PC-3 (cell line): Measurements from ENCODE around the gene WDFY3. TPM values are rescaled to one million over a fixed set of nuclear protein-coding genes. Genes with fewer than 3 reads are reported as not detected.

ENCODE experiments used
- ATAC-seq: fragments of 200-7000 bp; cut with Tn5 transposase; 2 replicates; pipeline ENCODE4 v1.9.1; 2020; ENCODE audit warnings: mild to moderate bottlenecking, moderate library complexity
- BruUV-seq: library from RNA; stranded (reverse); fragments of 400-500 nt; replicated peaks from 2 replicates; lab custom pipeline; 2021; lab: Mats Ljungman, UMichigan
- CTCF ChIA-PET: fragments of 300-600 bp; sonication (Branson Sonifier 250); formaldehyde crosslinking; loops from one replicate; lab custom pipeline; 2022; ENCODE audit warnings: antibody characterized with exemption; lab: Charles Lee
- POLR2A ChIA-PET: fragments of 300-600 bp; sonication (Branson Sonifier 250); formaldehyde crosslinking; loops from one replicate; lab custom pipeline; 2022; ENCODE audit warnings: antibody characterized with exemption; ENCODE audit not compliant: unreplicated experiment; lab: Charles Lee
- DNase-seq: peaks from one replicate; pipeline ENCODE4 v3.0.0-alpha.2; 2015
- H2AFZ ChIP-seq: fragments of 300-600 bp; sonication (generic); 2 replicates; pipeline ENCODE4 v1.6.0; 2016; ENCODE audit warnings: antibody characterized with exemption, low read length
- H3F3A ChIP-seq: fragments of 300-600 bp; sonication (generic); one replicate; pipeline ENCODE4 v1.6.0; 2017; ENCODE audit warnings: antibody characterized with exemption, low read length, control low read depth, mild to moderate bottlenecking; ENCODE audit not compliant: unreplicated experiment
- H3K27ac ChIP-seq: fragments of 300-600 bp; sonication (generic); 2 replicates; pipeline ENCODE4 v1.5.1; 2016; ENCODE audit warnings: mild to moderate bottlenecking, low read length
- H3K27me3 ChIP-seq: fragments of 300-600 bp; sonication (generic); 2 replicates; pipeline ENCODE4 v1.6.1; 2016; ENCODE audit warnings: low read length, mixed read lengths
- H3K36me3 ChIP-seq: fragments of 300-600 bp; sonication (generic); 2 replicates; pipeline ENCODE4 v1.6.1; 2016; ENCODE audit warnings: low read depth, mixed run types, low read length, mixed read lengths
- H3K4me1 ChIP-seq: fragments of 300-600 bp; sonication (generic); 2 replicates; pipeline ENCODE4 v1.5.1; 2016; ENCODE audit warnings: low read length; ENCODE audit not compliant: insufficient read depth
- H3K4me2 ChIP-seq: fragments of 300-600 bp; sonication (generic); 2 replicates; pipeline ENCODE4 v1.6.0; 2016; ENCODE audit warnings: low read length
- H3K4me3 ChIP-seq: fragments of 300-600 bp; sonication (generic); 2 replicates; pipeline ENCODE4 v1.5.1; 2016; ENCODE audit warnings: mild to moderate bottlenecking, low read length, mixed read lengths
- H3K79me2 ChIP-seq: fragments of 300-600 bp; sonication (generic); 2 replicates; pipeline ENCODE4 v1.6.1; 2017; ENCODE audit warnings: low read length, mixed read lengths
- H3K9ac ChIP-seq: fragments of 300-600 bp; sonication (generic); 2 replicates; pipeline ENCODE4 v1.6.0; 2016; ENCODE audit warnings: mild to moderate bottlenecking, low read length
- H3K9me2 ChIP-seq: fragments of 300-600 bp; sonication (generic); replicated peaks from 2 replicates; pipeline ENCODE4 v1.6.1; 2016; ENCODE audit warnings: mixed run types, low read length, mixed read lengths
- H3K9me3 ChIP-seq: fragments of 300-600 bp; sonication (generic); 2 replicates; pipeline ENCODE4 v1.6.1; 2016; ENCODE audit warnings: low read length, mixed read lengths
- H4K20me1 ChIP-seq: fragments of 300-600 bp; sonication (generic); 2 replicates; pipeline ENCODE4 v1.6.1; 2016; ENCODE audit warnings: low read length, mixed read lengths
- CTCF ChIP-seq: fragments of 300-600 bp; sonication (generic); conservative IDR thresholded peaks from 2 replicates; pipeline ENCODE4 v1.5.1; 2017; ENCODE audit warnings: antibody characterized with exemption, low read depth, mild to moderate bottlenecking, low read length
- EZH2 ChIP-seq: fragments of 300-600 bp; sonication (generic); IDR thresholded peaks from one replicate; pipeline ENCODE4 v1.6.1; 2017; ENCODE audit warnings: antibody characterized with exemption, mild to moderate bottlenecking, low read length; ENCODE audit not compliant: unreplicated experiment
- EZH2phosphoT487 ChIP-seq: fragments of 300-600 bp; sonication (generic); IDR thresholded peaks from 2 replicates; pipeline ENCODE4 v1.6.1; 2018; ENCODE audit warnings: mild to moderate bottlenecking, antibody characterized with exemption, low read length, borderline replicate concordance
- intact Hi-C: fragments of 100-400 bp; cut with micrococcal nuclease; formaldehyde crosslinking; loops from 2 replicates; pipeline ENCODE4 v1.9.0; 2023
- total RNA-seq: library from RNA; depleted of rRNA; stranded (reverse); fragments of >200 nt; gene quantifications from 2 replicates; pipeline ENCODE4 v1.2.3, GENCODE V29; 2014

The WDFY3 gene
- total RNA-seq, 1 experiment from 2014 or later: 23.1 TPM

GRCh38 chr4:84661191-84661939 is 305.1 kb downstream of the WDFY3 start:
- Histone ChIP-seq H3K36me3 (no peaks in the 10 kb centered on the region), H3K9ac (no peak overlapping the region), H4K20me1 (no peaks in the 10 kb centered on the region), H3K27ac (no peak overlapping the region), H3K4me2 (no peak overlapping the region), H3K4me3 (no peak overlapping the region), H3K4me1 (no peaks in the 10 kb centered on the region), H3F3A (no peaks in the 10 kb centered on the region), H3K9me2 (no peaks in the 10 kb centered on the region), H3K9me3 (no peaks in the 10 kb centered on the region), H3K79me2 (no peaks in the 10 kb centered on the region), H3K27me3 (no peaks in the 10 kb centered on the region), H2AFZ (no peak overlapping the region)
- no TSS peak for BruUV-seq
- ChIA-PET POLR2A (no interaction called here), CTCF (no interaction called here)
- ATAC-seq (no peak), DNase-seq (no peak)
- TF ChIP-seq EZH2 (no peak), CTCF (no peak), EZH2phosphoT487 (no peak)
- intact Hi-C loops: no loop called here

DNA sequence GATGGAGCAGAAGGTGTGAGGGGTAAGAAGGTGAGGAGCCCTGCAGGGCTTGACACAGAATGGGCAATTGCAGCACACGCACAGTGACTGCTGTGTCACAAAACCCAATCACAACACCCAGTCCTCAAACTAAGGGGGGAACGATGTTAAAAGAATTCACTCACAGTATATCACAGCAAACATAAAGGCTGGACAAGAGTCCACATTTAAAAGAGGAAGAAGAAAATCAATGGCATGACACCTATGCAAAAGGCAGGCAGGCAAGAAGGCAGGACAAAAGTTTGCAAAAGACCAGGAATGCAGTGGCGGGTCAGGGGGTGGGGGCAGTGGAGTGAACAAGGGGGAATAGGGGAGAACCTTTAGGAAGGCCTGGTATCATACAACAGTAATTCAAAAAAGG is 305.9 kb downstream of the WDFY3 start:
- POLR2A ChIA-PET: no interaction called here
- Histone ChIP-seq H3K4me1 (no peaks in the 10 kb centered on the region), H3K27me3 (no peaks in the 10 kb centered on the region), H3K9me3 (no peaks in the 10 kb centered on the region), H3F3A (no peaks in the 10 kb centered on the region), H3K9me2 (no peaks in the 10 kb centered on the region), H3K4me2 (no peak overlapping the region), H3K4me3 (no peak overlapping the region), H3K9ac (no peak overlapping the region), H3K36me3 (no peaks in the 10 kb centered on the region), H4K20me1 (no peaks in the 10 kb centered on the region), H2AFZ (no peak overlapping the region), H3K27ac (no peak overlapping the region), H3K79me2 (no peaks in the 10 kb centered on the region)
- ATAC-seq (no peak), DNase-seq (no peak)
- CTCF ChIA-PET: no interaction called here
- intact Hi-C loops: no loop called here
- TF ChIP-seq EZH2phosphoT487 (no peak), EZH2 (no peak), CTCF (no peak)
- no TSS peak for BruUV-seq

- DNase-seq (no peak), ATAC-seq (no peak)
- H3K9me2 ChIP-seq: no peaks in the 10 kb centered on the region
- no peaks in the 10 kb centered on the region for H3K36me3 ChIP-seq
- intact Hi-C loops: no loop called here
- H3K9me3 ChIP-seq: no peaks in the 10 kb centered on the region
- no peak overlapping the region for H3K9ac ChIP-seq
- POLR2A ChIA-PET: no interaction called here
- H3K4me2 ChIP-seq: no peak overlapping the region
- no TSS peak for BruUV-seq
- CTCF ChIA-PET: no interaction called here
- H3K4me3 ChIP-seq: no peak overlapping the region
- no peaks in the 10 kb centered on the region for H4K20me1 ChIP-seq
- H3K4me1 ChIP-seq: peaks cover 10% of the 10 kb centered on the region
- H2AFZ ChIP-seq: no peak overlapping the region
- no peaks in the 10 kb centered on the region for H3K27me3 ChIP-seq
- no peak overlapping the region for H3K27ac ChIP-seq
- no peaks in the 10 kb centered on the region for H3F3A ChIP-seq
- TF ChIP-seq CTCF: no peak
- TF ChIP-seq EZH2phosphoT487: no peak
- TF ChIP-seq EZH2: no peak
- no peaks in the 10 kb centered on the region for H3K79me2 ChIP-seq
Measured at GRCh38 chr4:84652478-84652877, 314.0 kb downstream of the WDFY3 start.
